CD4-positive, alpha-beta T cell treated with Interleukin-6 for 4 hours (primary cell): ENCODE results near the gene CACNA1D.

Source experiments
- DNase-seq: peaks from one replicate; pipeline ENCODE4 v3.0.0-alpha.2; 2020; ENCODE audit warnings: mixed read lengths

CACNA1D gene

DNA sequence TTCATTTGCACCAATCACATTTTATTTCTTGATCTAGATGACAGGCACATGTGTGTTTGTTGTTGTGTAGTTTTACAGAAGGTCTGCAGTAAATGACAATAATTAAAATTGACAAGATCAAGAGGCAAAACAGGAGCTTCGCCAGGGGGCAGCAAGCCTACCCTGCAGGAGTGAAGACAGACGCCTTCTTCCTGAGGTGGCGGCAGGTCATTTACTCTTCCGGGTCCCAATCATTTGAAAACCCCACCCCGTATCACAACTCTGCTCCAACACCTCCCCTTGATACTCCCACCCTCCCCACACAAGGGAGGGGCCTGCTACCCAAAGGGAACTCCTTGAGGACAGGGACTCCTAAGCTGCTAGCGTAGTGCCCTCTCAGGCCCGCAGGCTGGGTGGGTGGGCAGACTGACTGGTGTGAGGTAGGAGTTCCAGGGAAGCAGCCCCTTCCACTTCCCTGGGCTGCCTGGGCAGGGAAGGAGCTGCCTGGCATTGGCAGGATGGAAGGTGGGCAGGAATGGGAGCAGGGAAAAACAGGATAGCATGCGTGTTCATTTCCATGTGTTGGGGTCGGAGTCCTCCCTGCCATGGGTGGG lies 338.7 kb downstream of the CACNA1D start:
- no peak for DNase-seq

DNA sequence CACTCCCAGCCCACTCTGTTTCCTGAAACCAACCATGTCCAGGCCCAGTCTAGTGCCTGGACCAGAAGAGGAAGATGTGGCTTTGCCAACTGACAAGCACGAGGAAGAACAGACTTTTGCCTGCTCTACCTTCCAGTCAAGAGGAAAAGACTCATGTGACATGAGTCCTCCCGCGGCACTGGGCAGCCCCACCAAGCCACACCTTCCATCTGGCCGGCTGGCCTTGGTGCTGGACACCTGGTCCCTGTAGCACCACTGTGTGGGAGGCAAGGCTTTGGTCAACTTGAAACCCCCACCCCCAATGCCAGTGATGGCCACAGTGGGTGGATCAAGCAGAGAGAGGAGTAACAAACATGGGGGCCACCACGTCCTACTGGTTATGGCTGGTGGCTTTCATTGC lies 339.3 kb downstream of the CACNA1D start:
- DNase-seq, result no peak

DNA sequence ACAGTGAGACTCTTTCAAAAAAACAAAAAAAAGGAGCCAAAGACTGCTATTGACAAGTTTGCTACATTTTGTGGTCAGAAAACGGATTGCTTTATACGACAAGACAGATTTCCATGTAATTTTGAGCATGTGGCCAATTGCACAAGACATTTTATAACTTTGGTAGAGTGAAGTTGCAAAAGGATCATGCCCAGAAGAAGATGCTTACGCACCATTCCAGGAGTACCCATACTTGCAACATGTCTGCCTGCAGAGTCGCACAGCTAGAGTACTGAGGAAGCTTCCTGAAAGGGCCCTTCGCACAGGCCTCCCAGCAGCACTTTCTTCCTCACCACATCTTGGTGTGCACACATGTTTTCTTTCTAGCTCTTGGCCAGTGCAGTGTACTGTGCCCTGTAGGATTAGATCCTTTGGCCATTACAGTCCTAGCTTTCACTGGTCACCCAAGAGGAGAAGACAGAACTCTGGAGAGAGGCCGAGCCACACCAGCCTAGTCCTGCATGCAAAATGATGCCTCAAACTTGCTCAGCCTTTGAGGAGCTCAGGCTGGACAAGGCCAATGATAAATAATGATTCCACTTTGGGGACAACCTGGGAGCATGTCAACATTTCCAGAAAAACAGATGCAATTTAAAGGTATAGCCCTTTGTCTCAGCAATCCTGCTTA lies 340.2 kb downstream of the CACNA1D start:
- DNase-seq, result no peak

DNA sequence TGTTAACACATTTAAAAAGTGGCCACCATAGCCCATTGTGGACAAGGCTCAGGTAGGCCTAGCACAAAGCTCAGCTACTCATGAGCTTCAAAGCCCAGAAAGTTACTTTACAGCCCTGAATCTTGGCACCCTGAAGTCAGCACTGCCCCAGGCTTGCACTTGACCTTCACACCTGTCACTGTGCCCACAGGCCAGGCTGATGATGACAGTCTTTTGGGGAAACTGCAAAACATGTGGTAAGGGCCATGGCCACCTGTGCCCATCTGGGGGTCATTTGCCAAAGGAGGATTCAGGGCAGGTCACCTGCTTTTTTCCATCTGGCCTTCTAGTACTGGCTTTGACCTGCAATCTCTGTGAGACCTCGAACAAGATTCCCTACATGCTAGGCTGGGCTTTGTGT lies 340.8 kb downstream of the CACNA1D start:
- no peak for DNase-seq

DNA sequence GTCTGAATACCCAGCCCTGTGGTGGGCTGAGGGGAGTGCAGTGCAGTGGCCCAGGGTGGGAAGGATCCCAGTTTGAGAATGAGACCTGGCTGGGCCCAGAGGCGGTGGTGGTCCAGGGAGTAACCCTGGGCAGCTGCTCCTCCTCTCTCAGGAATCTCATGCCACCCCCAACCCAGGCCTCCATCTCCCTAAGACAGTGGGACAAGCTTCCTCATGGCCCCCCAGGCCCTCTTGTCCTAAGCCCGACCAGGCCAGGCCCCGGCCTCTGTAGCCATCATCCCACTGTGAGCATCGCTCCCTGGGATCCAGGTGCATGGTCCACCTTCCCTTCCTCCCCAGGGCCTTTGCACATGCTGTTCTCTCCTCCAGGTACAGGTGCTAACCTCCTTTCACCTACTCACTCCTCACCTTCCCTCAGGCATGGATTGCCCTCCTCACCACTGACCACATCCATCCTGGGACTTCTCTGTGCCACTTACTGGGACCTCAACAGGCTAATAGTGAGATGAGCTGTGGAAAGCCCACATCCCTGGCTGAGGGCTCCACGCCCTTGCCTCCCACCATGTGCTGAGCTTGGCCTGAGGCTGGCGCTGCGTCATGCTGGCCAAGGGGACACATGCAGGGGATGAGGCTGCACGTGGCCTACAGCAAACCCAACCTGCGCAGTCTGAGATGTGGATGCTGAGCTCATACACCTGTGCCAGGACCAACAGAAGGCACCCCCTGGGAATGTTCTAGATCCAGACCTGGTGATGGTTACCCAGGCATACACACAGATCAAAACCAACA lies 341.9 kb downstream of the CACNA1D start:
- DNase-seq, result no peak

DNA sequence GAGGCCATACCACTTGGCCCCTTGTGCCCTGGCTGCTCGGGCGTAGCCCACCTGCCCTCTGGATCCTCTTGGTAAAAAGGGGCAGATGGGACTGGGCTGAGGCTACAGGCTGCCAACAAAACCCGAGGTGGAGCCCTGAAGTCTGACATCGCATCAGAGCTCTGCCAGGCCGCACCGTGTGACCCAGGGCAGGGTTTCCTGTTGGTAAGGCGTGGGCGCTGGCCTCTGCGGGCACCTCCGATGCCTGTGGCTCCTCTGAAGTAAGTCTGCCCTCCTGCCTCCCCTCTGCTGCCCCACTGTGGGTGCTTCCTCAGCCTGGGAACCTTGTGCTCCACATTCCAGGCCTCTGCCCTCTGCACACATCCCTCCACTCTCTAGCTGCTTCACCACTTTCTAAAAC lies 342.9 kb downstream of the CACNA1D start:
- no peak for DNase-seq

DNA sequence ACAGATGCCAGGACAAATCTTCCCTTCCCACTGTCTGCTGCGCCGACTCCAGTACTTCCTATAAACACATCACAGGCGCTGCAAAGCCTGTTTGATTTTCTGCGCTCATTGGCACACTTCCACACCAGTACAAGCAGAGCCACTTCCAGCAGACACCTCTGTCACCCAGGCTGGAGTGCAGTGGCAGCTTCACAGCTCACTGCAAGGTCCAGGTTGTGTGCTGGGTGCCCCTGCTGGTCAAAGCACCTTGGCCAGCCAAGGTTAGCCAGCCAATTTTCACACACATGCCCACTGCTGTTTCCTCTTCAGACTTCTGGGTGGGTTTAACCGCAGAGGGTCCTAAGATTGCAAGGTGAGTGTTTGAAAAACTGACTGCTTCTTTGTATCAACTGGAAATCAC lies 346.9 kb downstream of the CACNA1D start:
- DNase-seq, result no peak

DNA sequence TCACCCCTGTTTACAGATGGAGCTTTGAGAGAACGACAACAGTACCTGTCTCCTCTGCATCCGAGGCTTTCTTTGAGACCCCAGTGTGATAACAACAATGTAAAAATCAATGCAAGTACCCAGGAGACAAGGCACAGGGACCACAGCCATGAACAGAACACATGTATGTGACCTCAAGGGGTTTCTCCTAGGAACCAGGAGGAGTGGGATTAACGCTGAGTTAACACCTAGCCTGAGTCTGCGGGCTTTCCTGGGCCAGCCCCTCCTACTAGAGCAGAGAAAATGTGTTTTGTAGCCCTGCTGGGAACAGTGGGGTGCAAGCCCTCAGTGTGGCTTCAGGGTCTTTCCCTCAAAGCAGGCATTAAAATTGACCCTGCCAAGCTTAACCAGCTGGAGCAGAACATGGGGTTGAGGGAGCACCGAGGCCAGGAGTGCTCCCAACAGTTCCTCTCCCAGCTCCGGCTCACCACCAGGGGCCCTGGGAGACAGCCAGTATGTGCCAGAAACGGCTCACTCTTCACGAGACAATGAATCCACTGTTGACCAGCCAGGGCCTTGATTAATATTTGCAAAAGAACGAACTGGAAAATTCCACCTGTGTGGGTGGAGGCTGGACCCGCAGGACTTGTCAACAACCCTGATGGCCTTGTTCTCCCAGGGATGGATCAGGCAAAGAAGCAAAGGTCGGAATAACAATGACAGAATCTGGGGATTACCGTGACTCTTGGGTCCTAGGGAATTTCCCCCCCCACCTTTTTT lies 348.2 kb downstream of the CACNA1D start:
- DNase-seq, result no peak

DNA sequence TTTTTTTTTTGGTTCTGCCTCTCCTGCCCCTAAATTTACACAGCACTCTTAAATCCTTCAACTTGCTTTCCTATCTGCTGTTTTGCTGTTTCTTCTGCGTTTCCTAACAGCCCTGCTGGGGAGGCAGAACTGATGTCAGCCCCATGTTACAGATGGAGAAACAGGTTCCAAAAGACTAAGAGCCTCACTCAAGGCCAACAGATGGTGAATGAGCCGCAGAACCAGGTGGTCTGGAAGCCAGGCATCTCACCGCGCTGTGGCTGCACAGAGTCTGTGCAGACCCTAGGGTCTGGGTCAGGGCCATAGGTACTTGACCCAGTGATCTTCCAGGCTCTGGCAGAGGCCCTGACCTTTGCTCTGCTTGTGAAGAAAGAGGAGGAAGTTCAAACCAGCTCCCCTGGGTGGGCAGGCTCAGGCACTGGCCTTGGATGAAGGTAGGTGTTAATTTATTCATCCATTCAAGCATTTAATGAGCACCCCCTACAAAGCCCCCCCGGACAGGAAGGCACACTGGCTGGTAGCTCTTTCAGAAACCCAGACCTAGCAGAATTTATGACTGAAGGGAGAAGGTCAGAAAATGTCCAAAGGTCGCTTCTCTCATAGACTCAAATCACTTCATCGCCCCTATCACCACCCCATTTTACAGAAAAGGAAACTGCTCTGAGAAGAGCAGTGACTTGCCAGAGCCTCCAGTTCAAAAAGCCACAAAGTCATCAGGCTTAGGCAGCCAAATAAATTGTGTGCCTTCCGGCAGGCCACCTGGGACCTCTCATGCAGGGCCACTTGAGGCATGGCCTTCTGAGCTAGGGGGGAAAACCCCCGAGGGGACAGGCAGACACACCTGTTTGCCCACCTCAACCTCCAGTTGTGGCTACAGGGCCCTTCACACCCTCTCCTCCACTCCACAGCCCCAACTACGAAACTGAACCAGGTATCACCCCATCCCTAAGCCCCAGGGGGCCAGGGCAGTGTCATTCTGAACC lies 349.1 kb downstream of the CACNA1D start:
- no peak for DNase-seq

DNA sequence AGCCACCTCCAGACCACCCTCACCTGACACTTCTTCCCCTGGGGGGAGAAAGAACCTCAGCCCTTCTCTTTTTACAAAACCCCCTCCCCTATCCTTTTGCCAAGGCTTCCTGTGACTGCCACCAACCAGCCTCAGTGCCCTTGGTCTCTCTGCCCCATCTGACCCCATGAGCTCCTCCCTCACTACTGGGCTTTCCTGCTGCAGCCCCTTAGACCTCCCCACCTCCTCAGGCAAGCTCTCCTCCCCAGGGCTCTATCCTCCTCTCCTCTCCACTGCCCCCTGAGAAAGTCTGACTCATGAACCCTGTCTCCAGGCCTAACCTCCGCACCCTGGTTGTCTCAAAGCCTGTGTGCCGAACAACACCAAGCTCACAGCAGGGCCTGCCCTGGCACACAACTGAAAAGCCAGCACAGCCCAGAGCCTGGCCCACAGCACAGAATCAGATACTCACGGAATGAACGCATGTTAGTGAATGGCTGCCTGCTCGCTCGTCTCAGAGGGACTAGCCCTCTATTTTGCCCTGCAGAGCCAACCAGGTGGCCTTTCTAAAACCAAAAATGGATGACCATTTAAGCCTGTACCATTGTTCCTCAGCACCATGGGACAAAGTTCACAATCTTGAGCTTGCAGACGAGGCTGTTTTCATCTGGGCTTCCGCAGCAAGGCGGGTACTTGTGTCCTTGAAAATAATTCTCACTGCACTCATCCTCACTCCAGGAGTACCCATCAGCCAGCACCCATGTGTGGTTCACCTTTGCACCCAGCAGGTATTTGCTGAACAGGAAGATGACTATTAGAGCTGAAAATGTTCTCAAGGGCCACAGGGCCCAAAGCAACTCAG lies 350.1 kb downstream of the CACNA1D start:
- no peak for DNase-seq

DNA sequence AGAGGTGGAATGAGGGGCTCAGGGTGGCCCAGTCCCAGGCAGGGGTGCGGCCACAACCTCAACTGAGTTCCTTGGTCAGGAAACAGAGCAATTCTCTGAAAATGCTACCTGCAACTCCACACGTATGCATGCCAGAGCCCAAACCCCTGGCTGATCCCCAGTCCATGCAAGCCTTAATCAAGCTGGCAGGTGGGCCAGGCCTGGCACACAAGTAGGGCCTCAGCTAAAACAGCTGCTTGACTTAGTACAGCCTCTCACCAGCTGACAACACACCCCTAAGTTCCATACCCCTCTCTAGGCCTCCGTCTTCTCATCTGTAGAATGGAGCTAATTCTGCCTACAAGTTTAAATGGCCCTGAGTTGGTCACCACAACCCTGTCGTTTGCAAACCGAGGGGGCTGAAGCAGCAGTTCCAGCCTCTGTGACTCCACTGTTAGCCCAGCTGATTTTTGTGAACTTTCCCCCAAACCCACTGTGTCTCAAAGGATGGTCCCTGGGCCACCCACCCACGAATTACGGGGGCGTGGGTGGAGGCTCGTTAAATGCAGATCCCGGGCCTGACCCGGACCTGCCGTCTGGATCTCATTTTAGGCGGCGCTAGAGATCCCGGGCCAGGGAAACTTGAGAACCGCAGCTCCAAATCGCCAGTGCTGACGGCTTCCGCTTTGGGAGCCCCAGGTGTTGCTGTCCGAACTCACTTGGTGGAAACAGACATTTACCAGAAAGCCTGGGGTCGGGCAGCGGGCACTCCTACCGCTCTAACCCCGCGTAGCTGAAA lies 350.9 kb downstream of the CACNA1D start:
- DNase-seq, result no peak

DNA sequence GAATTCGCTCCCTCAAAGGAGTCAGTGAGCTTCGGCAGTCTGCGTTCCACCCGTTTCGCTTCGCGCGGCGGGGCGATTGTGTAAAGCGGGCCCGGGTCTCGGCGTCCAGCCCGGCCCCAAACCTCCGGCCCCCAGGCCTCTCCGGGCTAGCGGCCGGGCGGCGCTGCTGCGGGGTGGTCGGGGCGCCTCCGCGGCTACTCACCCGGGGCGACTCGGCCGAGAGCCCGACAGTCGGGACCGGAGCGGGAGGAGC lies 351.4 kb downstream of the CACNA1D start:
- DNase-seq, result no peak

DNA sequence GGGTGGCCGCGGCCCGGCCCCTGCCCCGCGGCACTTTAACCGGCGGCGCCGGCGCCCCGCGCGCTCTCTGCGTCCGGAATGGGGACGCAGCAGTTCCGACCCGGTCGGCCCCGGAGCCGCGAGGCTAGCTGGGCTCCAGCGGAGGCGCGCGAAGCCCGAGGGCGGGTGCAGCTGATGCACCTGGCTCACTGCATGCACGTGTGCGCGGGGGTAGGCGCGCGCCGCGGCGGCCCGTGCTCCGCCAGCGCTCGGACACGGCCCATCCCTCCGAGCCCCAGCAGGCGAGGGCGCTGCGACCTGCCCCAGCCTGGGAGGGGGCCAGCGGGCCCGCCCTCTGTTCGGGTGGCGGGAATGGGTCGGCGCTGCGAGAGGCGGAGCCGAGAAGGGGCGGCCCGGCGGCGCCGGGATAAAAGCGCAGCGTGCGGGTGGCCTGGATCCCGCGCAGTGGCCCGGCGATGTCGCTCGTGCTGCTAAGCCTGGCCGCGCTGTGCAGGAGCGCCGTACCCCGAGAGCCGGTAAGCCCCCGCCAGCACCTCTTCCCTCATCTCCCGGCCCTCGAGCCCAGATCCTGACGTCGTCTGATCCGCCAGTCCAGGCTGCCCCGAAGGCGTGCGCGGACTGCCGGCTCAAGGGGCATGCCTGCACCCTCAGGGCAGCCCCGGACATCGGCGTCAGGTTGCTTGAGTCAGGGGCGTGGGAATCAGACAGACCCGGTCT lies 351.9 kb downstream of the CACNA1D start, which contains the start of the genes CHDH and IL17RB:
Gene CHDH (minus strand): TSS at position 286 of the 717 bp plus-strand sequence. CDS start 22,411 bp downstream, outside the sequence.
Gene IL17RB (plus strand): TSS at position 435 of the 717 bp plus-strand sequence. CDS start 21 bp downstream, at position 456.
- DNase-seq, result no peak

DNA sequence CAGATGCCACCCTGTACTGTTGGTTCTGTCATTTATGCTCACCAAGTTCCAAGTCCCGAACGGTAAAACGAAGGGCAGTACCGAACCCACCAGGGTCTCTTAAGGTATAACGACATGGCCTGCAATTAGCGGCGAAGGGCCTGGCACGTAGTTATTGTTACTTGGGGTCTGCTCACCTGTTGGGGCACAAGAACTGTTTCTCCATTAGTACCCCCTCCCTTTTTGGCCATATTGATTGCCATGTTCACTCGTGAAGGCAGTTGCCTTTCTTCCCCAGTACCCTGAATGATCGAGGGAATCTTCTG lies 352.4 kb downstream of the CACNA1D start:
- DNase-seq, result no peak

DNA sequence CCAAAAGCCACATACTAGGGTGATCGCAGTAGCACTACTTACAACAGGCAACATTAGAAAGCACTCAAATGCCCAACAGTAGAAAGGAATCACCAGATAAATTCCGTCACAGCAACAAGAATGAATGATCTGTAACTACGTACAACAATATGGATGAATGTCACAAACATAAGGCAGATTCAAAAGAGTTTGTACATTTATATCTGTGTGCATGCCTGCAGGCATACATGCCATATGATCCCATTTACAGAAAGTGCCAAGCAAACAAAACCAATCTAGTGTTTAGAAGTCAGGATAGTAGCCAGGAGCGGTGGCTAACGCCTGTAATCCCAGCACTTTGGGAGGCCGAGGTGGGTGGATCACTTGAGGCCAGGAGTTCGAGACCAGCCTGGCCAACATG lies 355.5 kb downstream of the CACNA1D start:
- DNase-seq, result no peak

DNA sequence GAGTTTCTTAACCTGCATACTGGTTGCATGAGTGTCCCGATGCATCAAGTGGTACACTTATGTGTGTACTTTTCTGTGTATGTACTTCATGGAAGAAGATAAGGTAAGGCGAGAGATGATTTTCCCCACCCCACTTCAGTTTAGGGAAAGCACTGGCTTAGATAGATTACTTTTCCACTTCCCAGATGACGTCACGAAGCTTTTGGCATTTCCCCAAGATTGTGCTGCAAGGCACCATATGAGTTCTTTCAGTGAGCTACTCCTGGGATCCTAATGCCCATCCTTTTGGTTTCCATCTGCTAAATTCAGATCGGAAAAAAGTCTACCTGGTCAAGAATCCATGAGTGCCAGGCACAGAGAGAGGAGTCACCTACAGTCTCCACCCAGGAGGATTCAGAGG lies 356.5 kb downstream of the CACNA1D start:
- no peak for DNase-seq

DNA sequence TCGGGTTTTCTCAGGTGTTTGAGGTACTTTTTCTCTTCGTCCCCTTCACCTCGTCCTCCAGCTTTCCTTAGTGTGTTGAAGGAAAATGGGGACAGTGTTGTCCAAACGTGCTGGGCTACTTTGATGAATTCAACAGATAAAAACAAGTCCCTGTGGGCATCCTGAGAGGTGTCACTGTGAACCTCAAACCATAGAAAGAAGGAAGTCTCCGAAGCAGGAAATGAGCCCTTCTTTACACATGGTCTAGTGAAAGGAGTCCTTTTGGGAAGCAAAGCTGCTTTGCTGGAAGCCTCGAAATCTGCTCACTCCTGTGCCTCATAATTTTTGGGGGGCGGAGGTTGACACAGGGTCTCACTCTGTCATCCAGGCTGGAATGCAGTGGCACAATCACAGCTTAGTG lies 362.6 kb downstream of the CACNA1D start:
- DNase-seq, result no peak

DNA sequence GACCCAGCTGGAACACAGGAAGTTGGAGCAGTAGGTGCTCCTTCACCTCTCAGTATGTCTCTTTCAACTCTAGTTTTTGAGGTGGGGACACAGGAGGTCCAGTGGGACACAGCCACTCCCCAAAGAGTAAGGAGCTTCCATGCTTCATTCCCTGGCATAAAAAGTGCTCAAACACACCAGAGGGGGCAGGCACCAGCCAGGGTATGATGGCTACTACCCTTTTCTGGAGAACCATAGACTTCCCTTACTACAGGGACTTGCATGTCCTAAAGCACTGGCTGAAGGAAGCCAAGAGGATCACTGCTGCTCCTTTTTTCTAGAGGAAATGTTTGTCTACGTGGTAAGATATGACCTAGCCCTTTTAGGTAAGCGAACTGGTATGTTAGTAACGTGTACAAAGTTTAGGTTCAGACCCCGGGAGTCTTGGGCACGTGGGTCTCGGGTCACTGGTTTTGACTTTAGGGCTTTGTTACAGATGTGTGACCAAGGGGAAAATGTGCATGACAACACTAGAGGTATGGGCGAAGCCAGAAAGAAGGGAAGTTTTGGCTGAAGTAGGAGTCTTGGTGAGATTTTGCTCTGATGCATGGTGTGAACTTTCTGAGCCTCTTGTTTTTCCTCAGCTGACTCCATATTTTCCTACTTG lies 363.8 kb downstream of the CACNA1D start:
- no peak for DNase-seq

DNA sequence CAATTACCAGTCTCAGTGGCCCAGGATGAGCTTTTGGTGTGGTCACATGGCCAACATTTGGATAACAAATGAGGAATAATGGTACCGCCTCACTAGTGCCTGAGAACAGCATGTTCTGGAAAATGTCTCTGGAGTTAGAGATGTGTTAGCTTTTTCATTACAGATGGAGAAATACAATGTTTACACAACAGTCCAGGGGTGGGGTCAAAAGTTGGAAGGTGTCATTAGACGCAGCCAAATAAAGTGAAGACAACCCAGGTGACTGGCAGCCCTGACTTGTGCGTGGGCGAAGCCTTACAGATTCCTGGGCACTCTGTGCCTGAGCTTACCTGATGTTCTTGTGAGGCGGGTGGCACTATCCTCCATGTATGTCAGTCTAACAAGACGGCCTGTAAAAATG lies 364.8 kb downstream of the CACNA1D start:
- no peak for DNase-seq
